IMR-90 (cell line): Measurements from ENCODE around the gene STAC3.

Experiments used
- CTCF ChIP-seq: conservative IDR thresholded peaks from 2 replicates; pipeline ENCODE4 v1.5.1; 2012; ENCODE audit warnings: mild to moderate bottlenecking, low read depth, low read length, improper control_type of control experiment
- FOS ChIP-seq: fragments of 150-350 bp; IDR thresholded peaks from 2 replicates; pipeline ENCODE4 v1.6.1; 2016; ENCODE audit warnings: low read depth, low read length
- MAFK ChIP-seq: IDR thresholded peaks from 2 replicates; pipeline ENCODE4 v1.6.1; 2012; ENCODE audit warnings: low read depth, low read length, improper control_type of control experiment
- POLR2A ChIP-seq: IDR thresholded peaks from 2 replicates; pipeline ENCODE4 v1.6.1; 2012; ENCODE audit warnings: mild to moderate bottlenecking, low read depth, low read length
- RCOR1 ChIP-seq: IDR thresholded peaks from 2 replicates; pipeline ENCODE4 v1.6.1; 2012; ENCODE audit warnings: mild to moderate bottlenecking, low read length, improper control_type of control experiment; ENCODE audit not compliant: insufficient replicate concordance
- USF2 ChIP-seq: fragments of 150-350 bp; IDR thresholded peaks from 2 replicates; pipeline ENCODE4 v1.6.1; 2017; ENCODE audit warnings: mild to moderate bottlenecking, antibody characterized with exemption, low read length, low read depth

- TF ChIP-seq CTCF (no peak), USF2 (no peak), POLR2A (no peak), MAFK (no peak), RCOR1 (no peak), FOS (no peak)
Measured at GRCh38 chr12:57232156-57232756, 18.7 kb downstream of the STAC3 start.
